ENCODE data around the gene GBP3. TPM values are rescaled to one million over a fixed set of nuclear protein-coding genes. Genes with fewer than 3 reads are reported as not detected.

GBP3 gene
- total RNA-seq, 2 donors from 2014 or later = not detected

- H3K27me3 Mint-ChIP-seq (ENCODE audit: insufficient read depth) = no peaks in the 10 kb centered on the region
- H3K36me3 Mint-ChIP-seq (ENCODE audit: low read depth) = no peaks in the 10 kb centered on the region
- TF ChIP-seq CTCF (conservative IDR thresholded peaks at IDR 0.05) = no peak
- H3K4me3 Mint-ChIP-seq = no peak overlapping the region
- Histone ChIP-seq H3K27me3 (ENCODE audit: control insufficient read depth, insufficient read depth, low read length, poor library complexity, severe bottlenecking) (no peaks in the 10 kb centered on the region), H3K4me1 (ENCODE audit: control insufficient read depth, insufficient read depth, low read length) (no peaks in the 10 kb centered on the region), H3K9ac (ENCODE audit: extremely low read depth, low read length, poor library complexity, severe bottlenecking) (no peak overlapping the region), H3K36me3 (ENCODE audit: control insufficient read depth, insufficient read depth, low read length) (no peaks in the 10 kb centered on the region), H3K9me3 (ENCODE audit: control insufficient read depth, low read length) (peaks cover 18% of the 10 kb centered on the region), H3K27ac (ENCODE audit: low read depth, low read length) (no peak overlapping the region), H3K4me3 (ENCODE audit: low read length) (no peak overlapping the region)
- 88 to 100% methylated on average over 2 to 5 of the region's 5 CpGs for WGBS, 2 experiments (ENCODE audit: insufficient coverage in 1 of 2, insufficient read length in 1 of 2)
- no peaks in the 10 kb centered on the region for H3K4me1 Mint-ChIP-seq
- no peak for DNase-seq
- no peak overlapping the region for H3K27ac Mint-ChIP-seq
- H3K9me3 Mint-ChIP-seq = peaks cover 22% of the 10 kb centered on the region
Observed at GRCh38 chr1:89043940-89044339, 21.3 kb upstream of the GBP3 start.

GRCh38 chr1:89042491-89042890 is 19.8 kb upstream of the GBP3 start:
- Histone ChIP-seq H3K4me3 (ENCODE audit: low read length) (no peak overlapping the region), H3K9me3 (ENCODE audit: control insufficient read depth, low read length) (peaks cover 18% of the 10 kb centered on the region), H3K9ac (ENCODE audit: extremely low read depth, low read length, poor library complexity, severe bottlenecking) (no peak overlapping the region), H3K27ac (ENCODE audit: low read depth, low read length) (no peak overlapping the region), H3K36me3 (ENCODE audit: control insufficient read depth, insufficient read depth, low read length) (no peaks in the 10 kb centered on the region), H3K27me3 (ENCODE audit: control insufficient read depth, insufficient read depth, low read length, poor library complexity, severe bottlenecking) (no peaks in the 10 kb centered on the region), H3K4me1 (ENCODE audit: control insufficient read depth, insufficient read depth, low read length) (no peaks in the 10 kb centered on the region)
- DNase-seq = no peak
- peaks cover 15% of the 10 kb centered on the region for H3K9me3 Mint-ChIP-seq
- 91 to 95% methylated on average over 5 to 7 of the region's 7 CpGs for WGBS, 2 experiments (ENCODE audit: insufficient coverage in 1 of 2, insufficient read length in 1 of 2)
- H3K4me1 Mint-ChIP-seq = no peaks in the 10 kb centered on the region
- H3K27ac Mint-ChIP-seq = no peak overlapping the region
- no peaks in the 10 kb centered on the region for H3K27me3 Mint-ChIP-seq (ENCODE audit: insufficient read depth)
- no peak for TF ChIP-seq CTCF (conservative IDR thresholded peaks at IDR 0.05)
- no peaks in the 10 kb centered on the region for H3K36me3 Mint-ChIP-seq (ENCODE audit: low read depth)
- no peak overlapping the region for H3K4me3 Mint-ChIP-seq

- H3K4me1 ChIP-seq (ENCODE audit: control insufficient read depth, insufficient read depth, low read length) = no peaks in the 10 kb centered on the region
- H3K9me3 Mint-ChIP-seq = peaks cover 15% of the 10 kb centered on the region
- no peak overlapping the region for H3K27ac ChIP-seq (ENCODE audit: low read depth, low read length)
- H3K4me3 Mint-ChIP-seq = no peak overlapping the region
- DNase-seq = no peak
- WGBS, 2 experiments (ENCODE audit: insufficient coverage in 1 of 2, insufficient read length in 1 of 2) = 75% methylated on average over 1 of the region's 1 CpG; no CpG with 5 or more reads in 1 of the 2 experiments
- H3K4me1 Mint-ChIP-seq = no peaks in the 10 kb centered on the region
- no peaks in the 10 kb centered on the region for H3K36me3 Mint-ChIP-seq (ENCODE audit: low read depth)
- H3K27me3 Mint-ChIP-seq (ENCODE audit: insufficient read depth) = no peaks in the 10 kb centered on the region
- no peak overlapping the region for H3K9ac ChIP-seq (ENCODE audit: extremely low read depth, low read length, poor library complexity, severe bottlenecking)
- peaks cover 18% of the 10 kb centered on the region for H3K9me3 ChIP-seq (ENCODE audit: control insufficient read depth, low read length)
- H3K4me3 ChIP-seq (ENCODE audit: low read length) = no peak overlapping the region
- H3K36me3 ChIP-seq (ENCODE audit: control insufficient read depth, insufficient read depth, low read length) = no peaks in the 10 kb centered on the region
- H3K27me3 ChIP-seq (ENCODE audit: control insufficient read depth, insufficient read depth, low read length, poor library complexity, severe bottlenecking) = no peaks in the 10 kb centered on the region
- no peak for TF ChIP-seq CTCF (conservative IDR thresholded peaks at IDR 0.05)
- no peak overlapping the region for H3K27ac Mint-ChIP-seq
Observed at GRCh38 chr1:89041721-89042120, 19.1 kb upstream of the GBP3 start.

All from endodermal cell (in vitro differentiated cells).